HG02798 (cell line): ENCODE measurements around the gene TTLL4.
"Not testable (repeated sequence)": the region's sequence is repeated elsewhere in the genome, so short reads cannot be mapped to it uniquely, and the experiment has no call there.

Source experiments
- ATAC-seq: cut with Tn5 transposase; IDR thresholded peaks from one replicate; pipeline ENCODE4 v1.9.1; 2021; ENCODE audit warnings: mild to moderate bottlenecking; ENCODE audit not compliant: unreplicated experiment, poor library complexity

Gene TTLL4

DNA sequence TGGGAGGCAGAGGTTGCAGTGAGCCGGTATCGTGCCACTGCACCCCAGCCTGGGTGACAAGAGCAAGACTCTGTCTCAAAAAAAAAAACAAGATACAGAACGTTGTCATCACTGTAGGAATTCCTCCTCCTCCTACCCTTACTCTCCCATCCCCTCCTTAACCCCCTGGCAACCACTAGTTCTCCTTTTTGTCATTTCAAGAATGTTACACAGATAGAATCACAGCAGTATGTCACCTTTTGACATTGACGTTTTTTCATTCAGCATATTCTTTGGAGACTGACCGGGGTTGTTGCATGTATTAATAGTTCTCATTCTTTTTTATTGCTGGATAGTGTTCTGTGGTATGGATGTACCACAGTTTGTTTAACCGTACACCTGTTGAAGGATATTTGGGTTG is 32.4 kb downstream of the TTLL4 start:
- no peak for ATAC-seq

DNA sequence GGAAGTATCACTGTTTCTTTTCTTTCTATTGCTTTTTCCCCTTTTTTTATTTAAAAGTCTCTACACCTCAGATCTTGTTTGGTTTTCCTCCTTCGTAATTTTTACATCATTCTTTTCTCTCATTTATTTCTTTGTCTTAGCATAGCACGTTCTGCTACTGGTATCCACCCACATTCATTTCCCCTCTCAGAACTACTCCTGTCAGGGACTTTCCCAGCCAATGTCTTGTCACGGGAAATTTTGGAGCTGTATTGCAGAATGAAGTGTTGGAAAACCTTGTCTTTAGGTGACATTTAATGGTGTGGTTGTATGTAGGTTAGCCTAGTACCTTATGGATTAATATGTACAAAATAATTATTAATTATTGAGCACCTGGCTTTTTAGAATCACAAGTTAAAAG is 34.0 kb downstream of the TTLL4 start:
- peak; percentile 46 for ATAC-seq

DNA sequence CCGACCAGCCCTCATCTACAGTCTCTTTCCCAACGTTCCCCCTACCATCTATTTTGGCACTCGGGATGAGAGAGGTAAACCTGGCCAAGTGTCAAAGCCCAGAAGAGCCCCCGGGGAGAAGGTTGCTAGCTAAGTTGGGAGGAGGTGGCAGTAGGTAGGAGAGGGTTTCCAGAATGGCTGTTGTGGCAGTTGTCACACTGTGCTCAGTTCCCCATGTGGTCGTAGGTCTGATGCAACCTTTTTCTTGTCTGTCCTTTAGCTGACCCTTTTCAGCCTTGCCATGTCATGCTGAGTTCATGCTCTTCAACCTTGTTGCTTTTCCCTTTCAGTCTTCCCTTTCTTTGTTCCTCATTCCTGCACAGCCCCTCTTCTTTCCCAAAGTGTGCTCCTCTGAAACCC is 34.5 kb downstream of the TTLL4 start:
- no peak for ATAC-seq

DNA sequence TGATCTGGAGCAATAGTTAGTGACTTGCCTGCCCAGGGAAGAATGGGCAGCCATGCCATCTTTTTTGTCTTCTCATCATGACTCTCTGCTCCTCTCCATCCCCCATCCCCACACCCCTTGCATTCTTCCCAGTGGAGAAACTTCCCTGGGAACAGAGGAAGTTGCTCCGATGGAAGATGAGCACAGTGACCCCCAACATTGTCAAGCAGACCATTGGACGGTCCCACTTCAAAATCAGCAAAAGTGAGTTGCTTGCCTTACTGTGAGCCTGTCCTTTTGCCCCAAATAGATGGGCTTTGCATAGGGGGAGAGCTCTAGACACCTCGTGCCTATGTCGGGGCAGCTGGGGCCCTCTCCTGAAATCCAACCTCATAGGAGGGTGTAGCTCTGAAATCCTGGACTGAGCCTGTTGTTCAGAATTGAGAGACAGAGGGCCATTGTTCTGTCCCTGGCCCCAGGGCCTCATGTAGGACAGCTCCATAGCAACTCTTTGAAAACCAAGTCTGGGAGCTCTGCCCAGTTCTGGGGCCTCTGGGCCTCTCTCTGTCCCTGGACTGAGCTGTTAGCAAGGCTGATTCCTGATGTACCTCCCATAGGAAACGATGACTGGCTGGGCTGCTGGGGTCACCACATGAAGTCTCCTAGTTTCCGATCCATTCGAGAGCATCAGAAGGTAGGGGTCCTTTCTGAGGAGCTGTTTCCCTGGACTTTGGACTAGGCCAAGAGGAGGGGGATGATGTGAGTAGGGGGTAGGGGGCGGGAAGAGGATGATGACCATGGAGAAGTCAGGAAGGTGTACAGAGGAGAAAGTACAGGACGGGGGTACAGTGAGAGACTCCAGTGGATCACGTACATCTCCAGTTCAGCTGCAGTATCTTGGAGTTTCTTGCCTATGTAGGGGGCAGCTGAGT is 35.2 kb downstream of the TTLL4 start:
- ATAC-seq, result no peak

DNA sequence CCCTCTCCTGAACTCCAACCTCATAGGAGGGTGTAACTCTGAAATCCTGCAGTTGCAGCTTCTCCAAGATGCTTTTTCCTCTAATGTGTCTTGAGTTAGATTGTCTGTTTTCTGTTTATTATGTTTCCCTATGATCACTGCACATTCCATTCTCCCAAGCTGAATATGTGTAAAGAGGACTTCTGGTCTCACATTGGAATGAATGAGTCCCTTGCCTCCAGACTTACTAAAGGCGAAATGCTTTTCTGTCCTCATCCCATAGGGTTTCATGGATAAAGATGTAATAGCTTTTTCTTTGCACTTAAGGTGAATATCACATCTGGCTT is 35.8 kb downstream of the TTLL4 start:
- ATAC-seq, result no peak

DNA sequence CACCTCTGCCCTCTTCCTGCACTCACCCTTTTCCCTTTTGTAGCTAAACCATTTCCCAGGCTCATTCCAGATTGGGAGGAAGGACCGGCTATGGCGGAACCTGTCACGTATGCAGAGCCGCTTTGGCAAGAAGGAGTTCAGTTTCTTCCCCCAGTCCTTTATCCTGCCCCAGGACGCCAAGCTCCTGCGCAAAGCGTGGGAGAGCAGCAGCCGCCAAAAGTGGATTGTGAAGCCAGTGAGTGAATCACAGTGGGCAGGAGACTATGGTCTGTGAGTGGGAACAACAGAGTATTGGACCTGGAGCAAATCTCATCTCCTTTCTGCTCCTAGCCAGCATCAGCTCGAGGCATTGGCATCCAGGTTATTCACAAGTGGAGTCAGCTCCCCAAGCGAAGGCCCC is 36.3 kb downstream of the TTLL4 start:
- ATAC-seq, result no peak

DNA sequence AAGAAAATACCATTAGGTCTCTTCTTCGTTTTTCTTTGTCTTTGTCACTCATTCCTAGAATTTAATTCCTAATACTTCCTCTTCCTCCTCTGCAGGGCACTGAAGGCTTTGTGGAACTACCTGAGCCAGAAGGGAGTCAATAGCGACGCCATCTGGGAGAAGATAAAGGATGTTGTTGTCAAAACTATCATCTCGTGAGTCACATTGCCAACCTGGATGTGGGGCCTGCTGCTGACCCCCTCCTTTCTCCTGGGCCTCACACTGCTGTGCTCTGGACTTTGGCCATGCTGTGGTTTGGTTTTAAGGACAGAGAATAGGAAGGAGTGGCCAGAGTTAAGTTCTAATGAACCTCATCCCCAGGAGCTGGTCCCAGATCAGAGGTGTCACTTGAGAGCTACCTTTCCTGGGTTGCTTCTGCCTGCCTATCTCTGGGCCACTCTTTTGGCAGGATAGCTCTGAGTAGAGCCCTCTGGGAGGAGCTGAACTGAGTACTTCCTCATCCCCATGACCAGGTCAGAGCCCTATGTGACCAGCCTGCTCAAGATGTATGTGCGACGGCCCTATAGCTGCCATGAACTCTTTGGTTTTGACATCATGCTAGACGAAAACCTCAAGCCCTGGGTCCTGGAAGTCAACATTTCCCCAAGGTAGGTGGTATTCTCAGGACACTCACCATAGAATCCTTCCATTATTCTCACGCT is 38.3 kb downstream of the TTLL4 start:
- ATAC-seq, result no peak

DNA sequence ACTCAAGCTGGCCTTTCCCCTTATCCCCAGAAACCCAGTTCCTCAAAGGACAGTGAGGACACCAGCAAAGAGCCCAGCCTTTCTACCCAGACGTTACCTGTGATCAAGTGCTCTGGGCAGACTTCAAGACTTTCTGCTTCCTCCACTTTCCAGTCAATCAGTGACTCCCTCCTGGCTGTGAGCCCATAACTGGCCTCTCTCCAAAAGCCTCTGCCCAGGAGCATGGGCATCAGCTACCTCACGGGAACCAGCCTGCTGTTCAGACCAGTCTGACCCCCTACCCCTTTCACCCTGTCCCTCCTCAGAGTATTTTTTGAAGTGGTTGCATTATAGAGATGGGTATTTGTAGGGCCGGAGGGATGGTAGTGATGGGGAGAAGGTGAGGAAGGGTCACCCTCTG is 43.6 kb downstream of the TTLL4 start:
- ATAC-seq, result no peak

DNA sequence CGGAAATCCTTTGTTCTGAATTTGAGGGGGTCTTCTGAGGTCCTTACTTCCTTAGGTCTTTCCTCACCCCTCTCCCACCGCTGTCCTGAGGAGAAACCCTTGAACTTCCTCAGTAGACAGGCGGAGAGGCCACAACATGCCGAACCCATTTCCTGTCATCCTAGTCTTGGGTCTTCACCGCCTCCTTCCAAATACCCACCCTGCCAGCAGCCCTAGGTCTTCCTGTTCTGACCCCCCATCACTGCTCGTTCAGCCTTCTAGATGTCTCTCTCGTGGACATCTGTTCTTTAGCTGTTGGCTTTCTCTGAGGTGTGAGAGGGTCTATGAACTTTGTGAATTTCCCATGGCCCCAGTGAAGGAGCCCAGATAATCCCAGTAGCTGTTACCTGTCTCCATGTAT is 44.1 kb downstream of the TTLL4 start:
- ATAC-seq, result no peak

DNA sequence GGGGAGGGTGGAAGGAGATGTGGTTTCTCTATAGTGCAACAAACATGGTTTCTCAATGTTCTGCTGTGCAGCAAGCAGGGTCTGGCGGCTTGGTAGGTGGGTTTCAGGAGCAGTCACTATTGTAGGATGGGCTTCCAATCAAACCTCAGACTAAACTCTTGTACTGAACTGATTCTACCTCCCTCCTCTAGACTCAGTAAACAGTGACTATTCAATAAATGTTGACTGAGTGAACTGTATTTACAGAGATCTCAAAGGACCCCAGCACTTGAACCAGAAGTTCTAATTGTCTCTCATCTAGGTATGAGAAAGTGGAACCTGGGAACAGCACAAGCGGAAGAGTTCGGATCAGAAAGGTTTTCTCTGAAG is 44.5 kb downstream of the TTLL4 start:
- no peak for ATAC-seq

DNA sequence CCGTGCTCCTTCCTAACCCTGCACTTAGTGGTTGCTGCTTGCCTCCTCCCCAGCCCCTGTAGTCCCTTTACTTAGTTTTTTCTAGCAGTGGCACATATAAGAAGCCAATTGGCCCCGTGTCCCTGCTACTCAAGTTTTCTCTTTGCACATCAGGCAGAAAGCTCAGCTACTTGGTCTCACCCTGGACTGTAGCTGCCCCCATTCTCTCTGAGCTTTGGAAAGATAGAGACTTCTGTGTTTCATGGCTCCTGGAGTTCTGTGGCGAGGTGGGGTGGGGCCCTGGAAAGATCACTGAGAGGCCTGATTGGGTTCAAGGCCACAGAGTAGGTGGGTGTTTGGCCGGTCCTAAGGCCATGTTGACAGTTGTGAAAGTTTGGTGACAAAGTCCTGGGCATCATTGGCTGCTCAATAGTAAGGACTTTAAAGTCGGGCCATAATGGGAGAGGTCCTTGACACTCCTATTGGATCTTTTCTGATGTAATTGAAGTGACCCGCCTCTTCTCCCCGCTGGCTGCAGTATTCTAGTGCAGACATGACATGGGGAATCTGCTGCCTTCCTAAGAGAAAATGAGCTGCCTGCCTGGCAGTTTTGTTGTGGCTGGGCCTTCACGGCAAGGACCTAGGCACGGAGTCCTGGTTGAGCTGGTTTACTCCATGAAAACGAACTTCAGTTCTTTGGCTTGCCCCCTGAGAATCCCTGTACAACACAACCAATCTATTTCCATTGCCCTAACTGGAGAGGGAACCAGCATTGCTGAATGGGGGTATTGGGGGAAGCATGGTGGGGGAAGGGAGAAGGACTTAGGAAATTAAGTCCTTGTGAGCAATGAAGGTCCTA is 45.2 kb downstream of the TTLL4 start:
- no peak for ATAC-seq

DNA sequence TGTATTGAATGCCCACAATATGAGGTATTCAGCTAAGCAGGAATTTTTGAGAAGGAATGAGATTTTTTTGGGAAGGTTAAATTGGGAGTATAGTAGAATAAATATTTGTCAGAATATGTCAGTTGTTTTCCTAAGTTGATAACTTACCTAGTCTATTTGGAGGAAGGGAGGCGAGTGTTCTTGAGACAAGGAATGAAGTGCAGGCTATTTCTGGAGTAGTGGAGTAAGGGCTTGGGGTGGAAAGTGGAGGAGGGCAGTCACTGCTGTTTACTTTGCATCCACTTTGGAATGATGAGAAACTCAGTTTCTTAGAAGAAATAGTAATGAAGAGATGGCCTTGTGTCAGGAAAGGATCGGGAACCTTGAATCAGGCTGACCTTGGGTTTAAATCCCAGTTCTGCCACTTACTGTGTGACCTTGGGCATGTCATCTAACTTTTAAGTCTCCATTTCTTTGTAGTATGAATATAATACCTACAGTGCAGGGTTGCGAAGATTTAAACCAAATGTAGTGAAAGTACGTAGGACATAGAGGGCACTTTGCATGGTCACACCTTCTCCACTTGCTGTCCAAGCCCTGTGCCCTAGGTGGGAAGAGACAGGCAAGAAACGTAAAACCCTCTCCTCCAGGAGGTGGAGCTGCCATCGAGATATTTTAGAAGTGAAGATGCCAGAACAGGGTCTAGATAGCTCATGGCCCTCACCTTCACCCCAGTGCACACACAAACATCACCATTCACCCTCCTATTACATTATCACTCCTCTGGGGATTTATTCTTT is 46.2 kb downstream of the TTLL4 start:
- no peak for ATAC-seq

DNA sequence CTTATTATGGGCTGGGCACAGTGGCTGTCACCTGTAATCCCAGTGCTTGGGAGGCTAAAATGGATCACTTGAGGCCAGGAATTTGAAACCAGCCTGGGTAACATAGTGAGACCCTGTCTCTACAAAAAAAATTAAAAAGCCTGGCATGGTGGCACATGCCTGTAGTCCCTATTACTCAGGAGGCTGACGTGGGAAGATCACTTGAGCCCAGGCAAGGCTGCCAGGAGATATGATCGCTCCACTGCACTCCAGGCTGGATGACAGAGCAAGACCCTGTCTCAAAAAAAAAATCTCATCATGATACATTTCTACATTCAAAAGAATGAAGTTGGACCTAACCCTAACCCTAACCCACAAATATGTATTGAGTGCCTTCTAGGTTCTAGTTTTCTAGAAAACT is 51.2 kb downstream of the TTLL4 start:
- no peak for ATAC-seq

DNA sequence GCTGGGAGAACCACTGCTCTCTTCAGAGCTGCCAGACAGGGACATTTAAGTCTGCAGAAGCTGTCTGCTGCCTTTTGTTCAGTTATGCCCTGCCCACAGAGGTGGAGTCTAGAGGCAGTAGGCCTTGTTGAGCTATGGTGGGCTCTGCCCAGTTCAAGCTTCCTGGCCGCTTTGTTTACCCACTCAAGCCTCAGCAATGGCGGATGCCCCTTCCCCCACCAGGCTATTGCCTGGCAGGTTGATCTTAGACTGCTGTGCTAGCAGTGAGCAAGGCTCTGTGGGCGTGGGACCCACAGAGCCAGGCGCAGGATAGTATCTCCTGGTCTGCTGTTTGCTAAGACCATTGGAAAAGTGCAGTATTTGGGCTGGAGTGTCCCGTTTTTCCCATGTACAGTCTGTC is 62.1 kb downstream of the TTLL4 start:
- ATAC-seq, result not testable (repeated sequence)

DNA sequence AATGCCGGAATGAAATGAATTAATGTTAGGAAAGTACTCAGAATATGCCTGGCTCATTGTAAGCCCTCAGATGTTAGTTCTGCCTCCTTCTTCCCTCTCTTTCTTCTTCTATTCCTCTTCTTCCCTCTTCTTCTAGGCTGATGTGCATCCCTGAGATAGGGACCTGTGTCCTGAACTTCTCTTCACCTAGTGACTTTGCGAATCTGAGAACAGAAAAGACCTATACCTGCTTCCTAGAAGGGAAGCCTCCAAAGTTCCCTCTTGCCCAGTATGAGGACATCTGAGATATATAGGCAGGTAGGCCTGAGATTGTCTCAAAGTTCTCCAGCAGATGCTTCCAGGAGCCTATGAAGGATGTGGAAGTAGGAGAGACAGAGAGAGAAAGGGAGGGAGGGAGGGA is 63.2 kb downstream of the TTLL4 start:
- no peak for ATAC-seq

DNA sequence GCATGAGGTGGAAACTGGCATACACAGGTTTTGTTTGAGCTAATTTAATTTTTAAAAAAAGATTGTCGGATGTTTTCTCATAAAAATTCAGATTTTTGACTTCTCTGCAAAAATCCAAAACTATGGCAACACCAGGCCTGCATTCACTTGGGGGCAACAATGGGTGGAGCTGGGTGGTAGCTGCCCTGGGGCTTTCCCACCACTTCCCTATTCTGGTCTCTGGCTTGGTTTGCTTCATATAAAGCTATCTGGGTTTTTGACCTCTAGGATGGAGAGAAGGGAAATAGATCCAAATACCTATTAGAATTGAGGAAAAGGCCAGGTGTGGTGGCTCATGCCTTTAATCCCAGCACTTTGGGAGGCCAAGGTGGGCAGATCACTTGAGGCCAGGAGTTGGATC is 65.9 kb downstream of the TTLL4 start:
- no peak for ATAC-seq

DNA sequence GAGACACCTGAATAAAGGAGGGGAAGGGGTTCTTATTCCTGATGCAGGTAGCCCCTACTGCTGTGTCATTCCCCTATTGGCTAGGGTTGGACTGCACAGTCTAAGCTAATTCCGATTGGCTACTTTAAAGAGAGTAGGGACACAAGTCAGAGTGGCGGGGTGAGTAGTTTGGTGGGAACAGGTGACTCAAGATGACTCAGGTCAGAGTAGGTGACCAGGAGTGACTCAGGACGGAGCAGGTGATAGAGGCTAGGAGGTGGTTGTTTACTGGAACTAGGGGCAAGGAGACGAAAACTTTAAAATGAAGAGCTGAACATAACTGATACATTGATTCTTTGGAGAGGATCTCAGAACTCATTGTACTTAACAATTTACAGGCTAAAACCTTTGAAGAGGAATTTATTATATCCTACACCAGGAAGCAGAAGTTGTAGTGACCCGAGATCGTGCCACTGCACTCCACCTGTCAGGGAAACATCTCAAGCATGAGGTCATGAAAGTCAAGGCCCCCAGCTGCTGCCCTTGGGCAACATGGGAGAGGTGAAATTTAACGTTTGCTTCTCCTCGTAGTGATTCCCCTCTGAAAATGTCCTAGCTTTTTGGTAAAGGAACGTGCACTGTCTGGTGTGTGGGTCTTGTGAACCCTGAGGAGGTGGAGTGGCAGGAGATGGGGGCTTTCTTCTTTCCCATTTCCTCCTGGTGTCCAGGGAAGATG is 66.8 kb downstream of the TTLL4 start:
- ATAC-seq, result no peak

DNA sequence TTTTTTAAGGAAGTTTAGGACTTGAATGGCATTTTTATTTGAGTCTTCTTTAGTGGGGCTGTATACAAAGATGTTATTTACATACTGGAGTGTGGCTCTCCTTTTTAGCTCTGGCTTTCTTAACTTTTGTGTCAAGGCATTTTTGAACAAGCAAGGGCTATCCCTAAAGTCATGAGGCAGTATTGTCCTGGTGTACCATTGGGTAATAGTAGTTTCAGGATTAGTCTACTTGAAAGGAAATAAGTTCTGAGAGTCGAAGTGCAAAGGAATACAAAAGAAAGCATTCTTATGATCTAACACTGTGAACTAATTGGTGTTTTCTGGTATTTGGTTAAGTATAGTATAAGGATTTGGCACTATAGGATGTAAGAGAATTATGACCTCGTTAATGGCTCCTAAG is 69.4 kb downstream of the TTLL4 start:
- ATAC-seq, result no peak

DNA sequence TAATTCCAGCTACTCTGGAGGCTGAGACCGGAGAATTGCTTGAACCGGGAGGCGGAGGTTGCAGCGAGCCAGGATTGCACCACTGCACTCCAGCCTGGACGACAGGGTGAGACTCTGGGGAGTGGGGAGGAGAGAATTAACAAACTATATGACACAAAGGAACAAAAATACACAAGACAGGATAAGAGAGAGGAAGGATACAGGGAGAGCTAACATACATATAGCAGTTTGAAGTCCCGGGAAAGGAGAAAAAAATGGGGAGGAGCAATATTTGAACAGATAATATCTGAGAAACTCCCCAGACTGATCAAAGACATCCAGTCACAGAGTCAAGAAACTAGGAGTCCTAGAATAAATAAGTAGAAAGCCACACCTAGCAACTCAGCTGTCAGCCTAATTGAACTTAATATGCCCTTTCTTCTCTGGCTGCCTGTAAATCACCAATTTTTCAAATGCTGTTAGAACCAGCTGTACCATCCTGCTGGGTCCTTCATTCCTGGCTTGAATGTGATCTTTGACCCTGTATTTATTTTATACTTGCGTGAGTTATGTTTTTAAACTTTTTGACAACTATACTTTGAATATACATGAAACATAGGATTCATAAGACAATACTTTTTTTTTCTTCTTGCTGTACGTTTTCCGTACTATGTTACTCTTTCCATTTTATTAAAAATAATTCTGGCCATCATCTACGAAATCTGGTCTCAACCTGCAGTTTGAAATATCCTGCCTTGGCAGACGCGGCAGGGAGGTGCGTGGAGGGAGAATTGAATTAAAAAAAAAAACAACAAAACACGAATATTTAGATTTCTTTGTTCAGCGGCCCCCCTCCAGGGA is 70.4 kb downstream of the TTLL4 start:
- ATAC-seq, result no peak
